Retinal pigment epithelial cell (primary cell): ENCODE results near the gene BEND7.

ENCODE experiments used
- DNase-seq: peaks from one replicate; pipeline ENCODE4 v3.0.0-alpha.2; 2010; ENCODE audit warnings: low read depth
- H3K4me3 ChIP-seq: 2 replicates; pipeline ENCODE4 v1.5.1; 2011; ENCODE audit warnings: mild to moderate bottlenecking, low read length, control low read depth, moderate library complexity
- TF ChIP-seq, protein P1 (sequence below): conservative IDR thresholded peaks from 2 replicates; pipeline ENCODE4 v1.5.1; 2011; ENCODE audit warnings: low read depth, low read length, control low read depth, inconsistent platforms

The BEND7 gene

DNA sequence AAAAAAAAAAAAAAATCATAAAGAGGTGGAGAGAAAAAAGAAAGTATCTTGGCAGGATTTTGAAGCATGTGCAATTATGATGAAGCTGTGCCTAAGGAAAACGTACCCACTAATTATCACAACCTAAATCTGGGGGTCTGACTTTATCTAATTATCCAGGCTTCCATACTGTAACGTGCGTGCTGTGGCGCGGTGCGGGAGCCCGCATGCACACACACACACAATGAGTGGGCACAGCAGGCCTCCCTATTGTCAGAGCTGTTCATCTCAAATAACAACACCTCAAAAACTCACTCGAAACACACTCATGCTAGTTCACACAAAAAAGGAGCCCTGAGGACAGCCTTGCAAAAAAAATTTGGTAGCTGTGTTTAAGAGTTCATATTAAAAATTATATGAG is 31.9 kb downstream of the BEND7 start:
- no peak overlapping the region for H3K4me3 ChIP-seq
- TF ChIP-seq, protein P1, sequence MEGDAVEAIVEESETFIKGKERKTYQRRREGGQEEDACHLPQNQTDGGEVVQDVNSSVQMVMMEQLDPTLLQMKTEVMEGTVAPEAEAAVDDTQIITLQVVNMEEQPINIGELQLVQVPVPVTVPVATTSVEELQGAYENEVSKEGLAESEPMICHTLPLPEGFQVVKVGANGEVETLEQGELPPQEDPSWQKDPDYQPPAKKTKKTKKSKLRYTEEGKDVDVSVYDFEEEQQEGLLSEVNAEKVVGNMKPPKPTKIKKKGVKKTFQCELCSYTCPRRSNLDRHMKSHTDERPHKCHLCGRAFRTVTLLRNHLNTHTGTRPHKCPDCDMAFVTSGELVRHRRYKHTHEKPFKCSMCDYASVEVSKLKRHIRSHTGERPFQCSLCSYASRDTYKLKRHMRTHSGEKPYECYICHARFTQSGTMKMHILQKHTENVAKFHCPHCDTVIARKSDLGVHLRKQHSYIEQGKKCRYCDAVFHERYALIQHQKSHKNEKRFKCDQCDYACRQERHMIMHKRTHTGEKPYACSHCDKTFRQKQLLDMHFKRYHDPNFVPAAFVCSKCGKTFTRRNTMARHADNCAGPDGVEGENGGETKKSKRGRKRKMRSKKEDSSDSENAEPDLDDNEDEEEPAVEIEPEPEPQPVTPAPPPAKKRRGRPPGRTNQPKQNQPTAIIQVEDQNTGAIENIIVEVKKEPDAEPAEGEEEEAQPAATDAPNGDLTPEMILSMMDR: no peak
- DNase-seq: no peak

DNA sequence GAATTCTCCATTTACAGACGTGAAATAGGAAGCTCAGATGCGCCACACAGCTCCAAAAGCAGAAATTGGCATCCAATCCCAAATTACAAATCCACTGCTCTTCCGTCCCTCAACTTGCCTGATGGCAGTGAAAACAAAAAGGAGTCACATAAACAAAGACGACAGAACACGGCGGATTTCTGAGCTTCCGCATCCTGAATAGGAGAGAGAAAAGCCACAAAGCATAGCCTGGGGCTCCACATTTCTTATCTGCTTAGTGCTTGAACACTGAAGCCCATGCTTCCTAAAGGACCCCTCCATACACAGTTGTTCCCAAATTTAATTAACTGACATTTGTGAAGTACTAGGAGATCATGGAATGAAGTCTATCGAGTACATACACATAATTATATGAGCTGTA is 32.6 kb downstream of the BEND7 start:
- no peak overlapping the region for H3K4me3 ChIP-seq

DNA sequence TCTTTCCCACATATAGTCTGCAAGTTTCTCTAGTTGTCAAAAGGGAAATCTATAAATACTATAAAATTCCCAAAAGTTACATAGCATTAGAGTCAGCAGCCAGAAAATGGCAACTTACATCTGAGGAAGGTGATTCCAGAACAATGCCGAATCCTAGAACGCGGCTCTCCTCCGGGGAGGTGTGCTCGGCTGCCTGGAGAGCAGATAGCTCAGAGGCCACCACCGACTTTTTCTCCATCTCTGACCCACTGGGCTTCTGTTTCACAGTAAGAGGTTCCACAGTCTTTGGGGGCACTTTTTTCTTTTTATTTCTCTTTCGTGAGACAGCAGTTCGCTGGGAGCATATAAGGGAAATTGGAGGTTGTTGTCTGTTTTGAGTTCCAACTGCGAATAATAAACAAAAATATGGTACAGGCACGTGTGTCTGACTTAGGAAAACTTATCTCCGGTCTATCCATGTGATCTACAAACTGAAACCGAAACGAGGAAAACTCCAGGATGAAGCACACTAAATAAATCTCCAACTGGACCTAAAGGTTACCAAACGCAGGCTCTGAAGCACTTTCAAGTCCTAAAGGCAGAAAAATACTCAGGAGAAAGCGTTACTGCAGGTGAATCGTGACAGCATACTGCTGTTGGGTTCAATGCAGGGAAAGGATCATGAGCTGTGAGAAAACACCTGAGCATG is 36.2 kb downstream of the BEND7 start:
- DNase-seq: no peak
- TF ChIP-seq, protein P1: no peak
- no peak overlapping the region for H3K4me3 ChIP-seq

More for the DNA sequence above, 32.6 kb downstream of the BEND7 start:
- DNase-seq: no peak
- TF ChIP-seq, protein P1: no peak

DNA sequence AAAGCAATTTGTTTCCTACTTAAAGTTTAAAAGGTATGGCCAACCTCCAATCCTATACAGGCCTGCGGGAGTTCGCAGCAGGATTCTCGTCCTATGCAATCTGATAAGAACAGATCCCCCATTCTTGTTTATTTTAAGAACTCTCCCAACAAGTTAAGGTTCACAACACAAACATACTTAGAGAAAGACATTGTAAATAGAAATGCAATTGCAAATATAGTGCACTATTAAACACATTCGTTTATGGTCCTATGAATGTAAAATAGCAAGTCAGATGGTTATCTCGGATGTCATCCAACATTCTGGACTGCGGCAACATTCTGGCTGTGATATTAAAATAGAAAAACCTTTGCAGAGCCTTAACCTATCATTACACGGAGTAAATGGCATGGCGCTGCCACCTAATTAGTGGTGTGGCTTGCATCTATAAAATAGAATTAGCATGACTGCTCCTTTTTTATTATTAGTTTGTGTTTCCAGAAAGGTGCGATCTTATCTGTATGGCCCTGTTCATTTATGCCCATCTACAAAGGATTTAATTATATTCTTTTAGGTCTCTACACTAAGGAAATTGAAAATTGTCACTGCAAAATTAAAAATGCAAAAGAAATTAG is 37.0 kb downstream of the BEND7 start:
- TF ChIP-seq, protein P1: no peak
- H3K4me3 ChIP-seq: no peak overlapping the region
- DNase-seq: no peak

DNA sequence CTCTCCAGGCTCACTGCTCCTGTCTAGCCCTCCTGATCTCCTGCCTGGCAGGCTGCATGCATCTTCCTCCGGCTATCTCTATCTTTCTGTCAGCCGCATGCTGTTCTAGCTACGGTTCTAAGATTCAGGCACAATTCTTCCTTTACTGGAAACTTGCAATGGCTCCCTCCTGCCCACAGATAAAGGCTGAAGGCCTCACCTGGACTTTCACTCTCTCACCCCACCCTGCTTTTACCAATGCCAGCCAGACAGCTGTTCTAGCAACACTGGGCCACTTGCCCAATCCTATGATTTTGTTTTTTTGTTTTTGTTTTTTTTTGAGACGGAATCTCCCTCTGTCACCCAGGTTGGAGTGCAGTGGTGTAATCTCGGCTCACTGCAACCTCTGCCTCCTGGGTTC is 38.3 kb downstream of the BEND7 start:
- no peak for DNase-seq
- TF ChIP-seq, protein P1: no peak
- H3K4me3 ChIP-seq: no peak overlapping the region

DNA sequence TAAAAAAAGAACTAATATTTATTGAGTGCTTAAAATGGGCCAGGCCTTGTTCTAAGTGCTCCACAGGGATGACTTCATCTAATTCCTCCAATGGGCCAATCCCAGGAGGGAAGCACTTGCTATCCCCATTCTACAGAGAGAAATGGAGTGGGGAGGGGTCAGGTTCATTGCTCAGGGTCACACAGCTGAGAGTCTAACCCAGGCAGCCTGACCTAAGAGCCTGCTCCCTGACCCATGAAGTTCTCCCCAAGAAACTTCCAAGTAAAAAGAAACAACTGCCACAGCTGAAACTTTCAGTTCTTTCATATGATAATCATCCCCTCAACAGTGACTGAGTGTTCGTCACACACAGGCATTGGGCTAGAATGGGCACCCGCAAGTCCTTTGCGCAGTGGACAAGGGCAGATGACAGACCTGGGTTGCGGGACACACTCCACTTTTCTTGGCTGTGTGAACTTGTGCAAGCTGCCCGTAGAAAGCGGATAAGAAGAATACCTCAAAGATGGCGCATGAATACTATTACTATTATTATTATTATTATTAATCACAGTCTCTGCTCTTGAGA is 39.7 kb downstream of the BEND7 start:
- DNase-seq: no peak
- TF ChIP-seq, protein P1: no peak
- H3K4me3 ChIP-seq: no peak overlapping the region

DNA sequence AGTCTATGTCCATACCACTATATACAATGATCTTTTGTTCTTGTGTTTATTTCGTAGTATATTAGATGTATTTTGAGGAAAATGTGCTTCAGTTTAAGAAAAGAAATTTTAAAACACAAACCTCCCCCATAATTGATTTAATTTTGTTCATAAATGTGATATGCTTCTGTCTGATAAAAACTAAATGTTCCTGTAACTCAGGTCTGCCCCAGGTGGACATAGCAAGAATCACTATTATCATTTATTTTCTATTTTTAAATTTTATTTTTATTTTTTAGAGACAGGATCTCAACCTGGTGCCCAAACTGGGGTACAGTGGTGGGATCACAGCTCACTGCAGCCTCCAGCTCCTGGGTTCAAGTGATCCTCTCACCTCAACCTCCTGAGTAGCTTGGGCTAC is 43.2 kb downstream of the BEND7 start:
- no peak overlapping the region for H3K4me3 ChIP-seq
- TF ChIP-seq, protein P1: peak; percentile 57
- no peak for DNase-seq
